ENCODE data around the gene CASP12. TPM values are rescaled to one million over a fixed set of nuclear protein-coding genes. Genes with fewer than 3 reads are reported as not detected.

The CASP12 gene
- polyA plus RNA-seq, 5 donors, result 0.89 to 1.9 (median 0.99) TPM

- no peak for DNase-seq
Measured at GRCh38 chr11:104892723-104893511, 5.3 kb downstream of the CASP12 start.

DNA sequence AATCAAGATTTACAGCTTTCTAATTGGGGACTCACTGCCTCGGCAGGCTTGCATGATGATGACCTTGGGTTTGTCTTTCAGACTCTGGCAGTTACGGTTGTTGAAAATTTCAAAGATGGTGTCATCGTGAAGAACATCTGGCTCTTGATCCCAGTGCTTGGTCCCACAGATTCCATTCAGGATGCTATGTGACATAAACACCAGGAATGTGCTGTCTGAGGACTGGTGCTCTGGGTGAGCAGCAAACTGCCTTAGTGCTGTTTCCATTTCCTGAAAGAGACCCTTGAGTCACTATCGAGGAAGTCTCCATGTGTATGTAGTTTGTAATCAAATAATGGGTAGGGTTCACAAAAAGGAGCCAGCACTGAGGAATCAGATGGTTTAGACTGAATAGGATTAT, 7.1 kb downstream of the CASP12 start:
- no peak for DNase-seq

DNA sequence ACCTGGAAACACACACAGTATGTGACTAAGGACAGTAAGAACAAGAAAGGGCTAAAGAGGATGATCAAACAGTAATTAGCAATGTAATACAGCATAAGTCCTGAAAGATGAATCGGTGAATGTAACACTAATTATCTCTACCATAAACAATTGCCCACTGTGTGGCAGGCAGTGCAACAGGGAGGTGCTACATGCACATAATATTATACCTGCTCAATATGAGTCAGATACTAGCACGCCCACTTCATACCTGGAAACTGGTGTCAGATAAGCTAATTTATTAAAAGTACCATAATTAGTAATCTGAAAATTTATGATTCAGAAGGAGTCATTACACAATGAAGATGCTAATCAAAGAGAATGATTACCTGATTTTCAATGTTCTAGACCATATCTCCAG, 14.9 kb downstream of the CASP12 start:
- DNase-seq, result no peak

DNA sequence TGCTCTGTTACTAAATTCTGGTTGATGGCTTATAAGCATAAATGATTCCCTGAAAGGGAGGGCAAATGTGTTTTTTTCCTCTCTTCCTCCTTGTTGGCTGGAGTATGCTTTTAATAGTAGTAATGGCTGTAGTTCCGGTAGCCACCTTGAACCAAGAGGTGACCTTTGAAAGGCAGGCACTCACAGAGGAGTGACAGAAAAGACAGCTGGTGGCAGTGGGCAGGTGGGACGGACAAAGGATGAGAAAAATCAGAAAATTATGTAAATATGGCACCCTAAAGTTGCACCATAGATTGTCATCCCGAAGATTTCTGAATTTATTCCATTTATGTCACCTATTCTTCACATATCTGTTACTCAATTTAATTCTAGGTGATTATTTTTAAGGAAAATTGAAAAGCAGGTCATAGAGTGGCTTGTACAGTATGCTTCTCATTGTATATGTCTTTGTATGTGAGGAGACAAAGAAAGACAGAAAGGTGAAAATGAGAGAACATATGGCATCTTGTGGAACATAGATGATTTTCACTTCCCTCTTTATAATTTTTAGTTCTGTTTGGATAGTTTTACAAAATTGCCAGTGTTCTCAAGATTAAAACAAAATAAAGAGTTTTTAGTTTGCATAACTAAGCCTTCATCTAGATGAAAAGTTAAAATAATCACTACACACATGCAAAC, 17.0 kb downstream of the CASP12 start:
- no peak for DNase-seq

- no peak for DNase-seq
Measured at GRCh38 chr11:104879514-104880190, 18.6 kb downstream of the CASP12 start.

DNA sequence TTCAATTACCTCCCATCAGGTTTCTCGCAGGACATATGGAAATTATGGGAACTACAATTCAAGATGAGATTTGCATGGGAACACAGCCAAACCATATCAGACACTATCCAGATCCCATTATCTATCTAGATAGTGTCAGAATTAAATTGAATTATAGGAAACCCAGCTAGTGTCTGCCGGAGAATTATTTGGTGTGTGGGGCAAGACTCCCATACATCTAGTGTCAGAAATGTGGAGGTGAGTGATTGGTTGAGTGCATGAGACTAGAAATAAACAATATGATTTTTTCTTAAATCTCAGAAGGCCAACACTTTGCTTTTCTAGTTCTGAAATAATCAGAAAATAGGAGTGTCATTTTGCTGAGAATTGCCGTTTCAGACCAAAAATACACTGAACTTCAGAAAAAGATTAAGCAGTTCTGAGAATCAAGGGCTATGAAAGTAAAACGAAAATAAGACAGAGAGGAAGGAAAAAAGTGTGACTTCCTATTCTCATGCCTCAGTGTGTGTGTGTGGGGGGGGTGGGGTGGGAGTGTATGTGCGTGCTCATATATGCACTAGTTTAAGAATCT, 21.3 kb downstream of the CASP12 start:
- DNase-seq, result no peak

- no peak for DNase-seq
Measured at GRCh38 chr11:104876324-104876723, 21.9 kb downstream of the CASP12 start.

DNA sequence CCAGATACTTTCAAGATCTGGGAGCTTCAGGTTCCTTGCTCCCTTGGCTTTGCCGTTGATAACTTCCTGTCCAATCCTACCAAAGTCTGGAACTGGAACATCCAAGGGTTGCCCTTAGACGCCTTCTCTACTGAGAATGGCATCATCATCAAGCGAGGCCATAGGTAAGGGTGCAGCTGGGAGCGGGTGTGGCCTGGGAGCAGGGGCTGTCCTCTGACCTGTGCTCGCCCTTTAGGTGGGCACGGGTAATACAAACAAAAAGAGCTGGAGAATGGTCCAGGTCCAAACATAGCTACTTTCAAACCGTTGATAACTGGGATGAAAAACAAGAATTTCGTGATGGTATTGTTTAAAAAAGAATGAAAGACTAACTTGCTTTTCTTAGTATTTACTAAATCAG, 25.0 kb downstream of the CASP12 start:
- no peak for DNase-seq

DNA sequence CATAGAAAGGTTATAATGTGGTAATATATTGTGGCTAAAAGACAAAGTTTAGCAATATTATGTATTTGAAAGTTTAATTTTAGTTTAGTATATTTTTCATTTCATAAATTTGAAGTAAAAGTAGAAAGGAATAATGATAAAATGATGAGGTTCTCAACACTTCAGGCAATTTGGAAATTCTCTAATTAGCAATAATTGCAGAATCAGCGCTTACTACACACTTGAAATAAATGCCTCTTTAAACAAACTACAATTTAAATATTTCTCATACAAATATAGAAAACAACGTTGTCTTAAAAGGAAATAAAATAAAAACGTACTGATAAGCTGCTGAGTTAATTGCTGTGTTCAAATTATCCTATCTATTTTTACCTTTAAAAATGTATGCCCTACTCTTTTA, 25.9 kb downstream of the CASP12 start:
- no peak for DNase-seq

GRCh38 chr11:104870910-104871309, 27.4 kb downstream of the CASP12 start:
- no peak for DNase-seq

DNA sequence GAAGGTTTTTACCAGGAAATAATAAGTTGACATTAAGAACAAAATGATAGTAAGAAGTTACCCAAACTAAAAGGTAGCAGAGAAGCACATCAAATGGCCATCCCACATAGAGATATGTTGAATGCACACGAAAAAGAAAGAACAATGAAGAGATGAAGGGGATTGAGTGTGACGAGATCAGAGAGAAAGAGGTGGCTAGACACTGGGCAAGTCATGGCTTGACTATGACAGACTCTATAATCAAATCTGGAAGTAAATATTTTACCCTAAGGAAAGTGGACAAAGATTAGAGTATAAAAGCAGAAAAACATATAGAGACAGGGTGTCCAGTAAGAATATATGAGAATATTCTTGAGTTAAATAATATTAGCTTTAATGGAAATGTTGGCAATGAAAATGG, 31.4 kb downstream of the CASP12 start:
- no peak for DNase-seq

DNA sequence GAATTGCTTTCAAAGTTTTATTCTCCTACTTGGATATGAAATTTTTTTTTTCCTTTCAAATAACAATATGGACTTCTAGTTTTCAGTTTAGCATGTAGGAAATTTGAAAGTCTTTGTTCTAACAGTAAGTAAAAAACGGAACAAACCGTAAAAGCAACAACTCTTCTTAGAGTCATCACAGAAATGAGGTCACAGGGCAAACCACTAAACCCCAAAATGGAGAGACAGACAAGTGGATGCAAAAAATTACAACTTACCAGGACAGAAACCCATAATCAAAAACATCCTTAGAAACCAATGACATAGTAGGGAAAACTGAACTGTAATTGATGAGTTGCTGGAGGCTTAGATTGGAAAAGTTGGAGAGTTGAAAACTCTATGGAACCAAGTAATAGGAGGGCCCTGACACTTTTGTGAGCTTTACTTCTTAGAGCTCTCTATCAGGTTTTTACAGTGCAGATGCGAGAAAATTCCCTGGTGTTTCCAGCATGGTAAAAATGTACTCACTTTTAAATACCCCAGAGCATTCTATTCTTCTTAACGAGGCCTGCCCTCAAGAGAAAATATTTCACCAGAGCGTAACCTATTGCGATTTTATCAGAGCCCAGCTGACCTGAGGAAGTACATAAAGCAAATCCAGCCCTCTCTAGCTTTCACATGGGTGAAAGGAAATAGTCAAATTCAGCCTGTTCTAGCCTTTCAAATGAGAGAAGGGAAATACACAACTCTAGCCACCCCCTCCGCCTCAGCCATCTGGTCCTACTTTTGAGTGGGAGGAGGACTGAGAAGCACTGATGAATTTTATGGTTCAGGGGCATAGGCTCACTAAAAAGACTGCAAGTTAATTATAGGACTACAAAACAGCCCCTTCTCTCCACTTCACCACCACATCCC, 39.1 kb downstream of the CASP12 start:
- no peak for DNase-seq

DNA sequence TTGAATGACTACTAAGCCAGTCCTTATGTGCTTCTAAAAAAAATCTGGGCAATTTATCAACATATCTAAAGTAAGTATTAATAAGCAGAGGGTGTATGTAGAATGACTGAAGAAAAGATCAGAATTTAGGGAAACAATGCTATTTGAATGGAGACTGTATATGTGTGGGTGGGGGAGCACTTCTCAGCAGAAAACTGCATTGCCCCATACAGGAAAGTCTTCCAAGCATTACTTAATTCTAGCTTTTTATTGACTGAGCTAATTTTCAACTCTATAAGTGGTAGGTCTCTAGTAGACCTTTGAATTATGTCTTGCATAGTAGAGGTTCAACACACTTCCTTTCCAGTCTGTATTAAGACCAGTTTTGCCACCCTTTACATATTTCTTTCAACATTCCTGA, 41.7 kb downstream of the CASP12 start:
- DNase-seq, result no peak

DNA sequence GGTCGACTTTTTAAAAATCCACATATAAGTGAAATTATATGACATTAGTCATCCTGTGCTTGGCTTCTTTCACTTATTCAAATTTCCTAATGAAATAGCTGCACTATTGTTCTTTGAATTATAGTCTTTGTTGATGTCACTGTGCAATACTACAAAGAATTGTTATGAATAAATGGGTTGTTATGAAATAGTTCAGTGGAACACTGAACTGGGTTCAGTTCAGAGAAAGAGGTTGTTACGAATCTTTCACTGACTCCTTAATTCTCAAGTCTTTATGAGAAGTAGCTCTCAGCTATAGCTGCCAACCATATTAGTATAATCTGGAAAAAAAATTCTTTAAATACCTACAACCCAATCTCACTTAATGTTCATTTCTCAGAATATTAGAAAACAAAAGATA, 42.3 kb downstream of the CASP12 start:
- no peak for DNase-seq

- no peak for DNase-seq
Measured at GRCh38 chr11:104853276-104853675, 45.0 kb downstream of the CASP12 start.

- DNase-seq, result no peak
Measured at GRCh38 chr11:104852811-104853210, 45.4 kb downstream of the CASP12 start.

DNA sequence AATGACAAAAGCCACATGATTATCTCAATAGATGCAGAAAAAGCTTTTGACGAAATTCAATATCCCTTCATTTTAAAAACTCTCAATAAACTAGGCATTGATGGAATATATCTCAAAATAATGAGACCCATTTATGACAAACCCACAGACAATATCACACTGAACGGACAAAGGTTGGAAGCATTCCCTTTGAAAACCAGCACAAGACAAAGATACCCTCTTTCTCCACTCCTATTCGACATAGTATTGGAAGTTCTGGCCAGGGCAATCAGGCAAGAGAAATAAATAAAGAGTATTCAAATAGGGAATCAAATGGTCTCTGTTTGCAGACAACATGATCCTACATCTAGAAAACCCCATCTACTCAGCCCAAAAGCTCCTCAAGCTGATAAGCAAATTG, 52.0 kb downstream of the CASP12 start:
- DNase-seq, result no peak

DNA sequence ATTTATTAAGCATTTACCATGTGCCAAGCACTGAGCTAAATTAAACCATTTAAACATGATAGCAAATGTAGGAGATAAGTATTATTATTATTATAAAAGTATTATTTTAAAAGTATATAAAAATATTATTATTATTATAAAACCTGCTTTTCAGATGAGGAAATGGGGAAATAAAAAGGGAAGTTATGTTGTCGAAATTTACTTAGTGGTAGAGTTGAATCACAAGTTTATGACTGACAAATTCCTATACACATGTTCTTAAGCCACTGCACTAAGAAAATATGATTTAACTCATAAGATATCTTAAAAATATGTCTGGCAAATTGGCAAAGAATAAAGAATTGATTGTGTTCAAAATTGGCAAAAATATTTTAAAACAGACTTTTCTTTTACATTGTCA, 53.8 kb downstream of the CASP12 start:
- DNase-seq, result no peak

DNA sequence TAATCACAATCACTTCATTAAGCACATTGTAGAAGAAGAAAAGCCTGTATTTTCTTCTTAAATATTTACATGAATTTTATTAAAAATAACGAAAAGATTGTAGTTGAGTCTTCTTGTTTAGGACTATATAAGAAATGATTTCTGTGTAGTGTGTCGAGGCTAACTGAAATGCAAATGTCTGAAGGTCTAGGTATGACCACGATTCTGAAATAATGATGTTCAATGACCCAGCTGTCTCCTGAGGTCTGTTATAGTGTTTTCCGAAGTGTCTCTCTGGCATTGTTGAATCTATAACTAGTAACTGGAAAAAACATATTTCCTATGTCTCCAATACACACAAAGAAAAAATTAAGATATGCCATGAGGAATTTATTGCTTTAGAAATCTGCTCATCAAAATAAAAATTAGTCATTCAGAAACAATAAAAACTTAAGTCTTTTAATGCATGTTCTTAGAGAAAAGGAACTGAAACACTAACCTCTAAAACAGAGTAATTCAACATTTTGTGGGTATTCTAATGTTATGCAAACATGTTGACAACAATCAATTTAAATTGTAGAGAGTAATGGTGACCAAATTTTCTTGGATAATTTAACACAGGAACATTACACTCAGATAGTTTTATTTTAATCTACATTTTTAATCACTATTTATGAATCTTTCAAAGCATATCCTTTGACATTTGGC, 55.0 kb downstream of the CASP12 start:
- DNase-seq, result no peak

DNA sequence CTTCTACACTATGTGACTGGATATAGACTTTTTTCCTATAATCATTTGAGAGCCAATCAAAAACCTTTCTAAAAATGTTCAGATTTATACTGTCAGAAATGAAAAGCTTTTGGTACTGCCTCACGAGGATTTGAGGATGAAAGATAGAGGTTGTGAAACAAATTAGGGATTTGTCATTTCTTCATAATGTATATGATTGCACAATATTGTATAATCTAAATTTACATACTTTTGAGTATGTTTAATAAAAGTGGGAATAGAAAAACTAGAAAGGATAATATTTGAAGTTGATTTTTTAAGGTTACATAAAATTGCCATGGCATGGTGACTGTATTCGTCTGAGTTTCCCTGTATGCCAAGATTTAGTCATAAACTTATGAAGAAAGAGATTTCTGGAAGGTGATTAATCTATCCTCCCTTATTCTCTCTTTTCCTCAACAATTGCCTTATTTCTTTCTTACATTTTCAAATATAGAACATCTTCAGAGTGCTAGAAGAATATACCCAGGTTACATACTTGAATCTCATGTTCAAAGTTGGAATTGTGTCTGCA, 56.2 kb downstream of the CASP12 start:
- no peak for DNase-seq

DNA sequence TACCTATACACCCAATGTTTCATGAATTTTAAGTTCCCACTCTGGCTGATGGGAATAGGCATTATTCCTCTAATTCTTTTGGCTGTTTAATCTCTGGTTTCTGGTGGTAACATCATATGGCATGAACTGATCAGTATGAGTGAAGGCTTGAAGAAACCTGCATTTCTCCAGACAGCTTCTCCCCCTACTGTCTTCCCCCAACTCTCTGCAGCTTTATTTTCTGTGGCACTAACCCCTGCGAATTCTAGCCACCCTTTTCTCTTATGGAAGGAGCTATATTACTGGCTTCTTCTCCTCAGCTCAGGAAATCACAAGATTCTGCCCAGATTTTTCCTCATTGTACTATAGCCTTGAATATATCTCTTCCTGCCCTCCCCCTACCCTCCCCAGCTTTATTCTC, 57.1 kb downstream of the CASP12 start:
- DNase-seq, result no peak
